Keratinocyte (primary cell): ENCODE measurements around the gene STPG2.

Experiments
- EZH2 ChIP-seq: IDR thresholded peaks from one replicate; pipeline ENCODE4 v1.6.1; 2012; ENCODE audit warnings: inconsistent platforms, mild to moderate bottlenecking, low read length, moderate library complexity
- TF ChIP-seq, protein P1 (sequence below), 3 experiments: IDR thresholded peaks in 1 of 3; conservative IDR thresholded peaks in 1 of 3; optimal IDR thresholded peaks in 1 of 3; 2 replicates in 2 of 3; 3 replicates in 1 of 3; pipeline versions ENCODE3 to v1.5.1; 2011; ENCODE audit warnings: low read length in 3 of 3, mild to moderate bottlenecking in 3 of 3, moderate library complexity in 2 of 3, control low read depth in 1 of 3, inconsistent platforms in 1 of 3; ENCODE audit not compliant: insufficient read depth in 2 of 3; ENCODE audit errors: extremely low read depth in 1 of 3

DNA sequence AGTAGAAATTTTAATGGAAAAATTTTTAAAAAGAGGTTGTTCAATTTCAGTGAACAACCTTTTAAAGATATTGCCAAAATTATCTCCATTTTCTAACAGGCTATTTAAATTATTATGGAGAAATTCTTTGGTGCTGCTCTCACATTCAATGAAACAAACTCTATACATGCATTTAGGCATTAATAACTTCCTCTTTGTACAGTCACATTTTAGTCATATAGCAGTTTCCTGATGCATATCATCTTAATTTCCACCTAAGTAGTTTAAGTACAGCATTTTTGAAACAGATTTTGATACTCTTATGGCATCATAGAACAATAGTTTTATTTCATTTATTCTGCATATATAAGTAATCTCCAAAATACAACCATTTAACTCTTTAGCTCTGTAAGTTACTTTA, 500.1 kb downstream of the STPG2 start:
- TF ChIP-seq, protein P1, sequence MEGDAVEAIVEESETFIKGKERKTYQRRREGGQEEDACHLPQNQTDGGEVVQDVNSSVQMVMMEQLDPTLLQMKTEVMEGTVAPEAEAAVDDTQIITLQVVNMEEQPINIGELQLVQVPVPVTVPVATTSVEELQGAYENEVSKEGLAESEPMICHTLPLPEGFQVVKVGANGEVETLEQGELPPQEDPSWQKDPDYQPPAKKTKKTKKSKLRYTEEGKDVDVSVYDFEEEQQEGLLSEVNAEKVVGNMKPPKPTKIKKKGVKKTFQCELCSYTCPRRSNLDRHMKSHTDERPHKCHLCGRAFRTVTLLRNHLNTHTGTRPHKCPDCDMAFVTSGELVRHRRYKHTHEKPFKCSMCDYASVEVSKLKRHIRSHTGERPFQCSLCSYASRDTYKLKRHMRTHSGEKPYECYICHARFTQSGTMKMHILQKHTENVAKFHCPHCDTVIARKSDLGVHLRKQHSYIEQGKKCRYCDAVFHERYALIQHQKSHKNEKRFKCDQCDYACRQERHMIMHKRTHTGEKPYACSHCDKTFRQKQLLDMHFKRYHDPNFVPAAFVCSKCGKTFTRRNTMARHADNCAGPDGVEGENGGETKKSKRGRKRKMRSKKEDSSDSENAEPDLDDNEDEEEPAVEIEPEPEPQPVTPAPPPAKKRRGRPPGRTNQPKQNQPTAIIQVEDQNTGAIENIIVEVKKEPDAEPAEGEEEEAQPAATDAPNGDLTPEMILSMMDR (optimal IDR thresholded peaks at IDR 0.05 in 1 of 3, IDR thresholded peaks at IDR 0.05 in 1 of 3, conservative IDR thresholded peaks at IDR 0.05 in 1 of 3; ENCODE audit: extremely low read depth in 1 of 3, insufficient read depth in 2 of 3, low read length in 3 of 3): no peak
- no peak for TF ChIP-seq EZH2
